Measurements from ENCODE around the gene GRIN2D. TPM values are rescaled to one million over a fixed set of nuclear protein-coding genes. Genes with fewer than 3 reads are reported as not detected.
"Not testable (repeated sequence)": the region's sequence is repeated elsewhere in the genome, so short reads cannot be mapped to it uniquely, and the experiment has no call there.

GRIN2D gene
- total and polyA plus RNA-seq, 2 donors: 0.30 to 1.9 TPM

DNA sequence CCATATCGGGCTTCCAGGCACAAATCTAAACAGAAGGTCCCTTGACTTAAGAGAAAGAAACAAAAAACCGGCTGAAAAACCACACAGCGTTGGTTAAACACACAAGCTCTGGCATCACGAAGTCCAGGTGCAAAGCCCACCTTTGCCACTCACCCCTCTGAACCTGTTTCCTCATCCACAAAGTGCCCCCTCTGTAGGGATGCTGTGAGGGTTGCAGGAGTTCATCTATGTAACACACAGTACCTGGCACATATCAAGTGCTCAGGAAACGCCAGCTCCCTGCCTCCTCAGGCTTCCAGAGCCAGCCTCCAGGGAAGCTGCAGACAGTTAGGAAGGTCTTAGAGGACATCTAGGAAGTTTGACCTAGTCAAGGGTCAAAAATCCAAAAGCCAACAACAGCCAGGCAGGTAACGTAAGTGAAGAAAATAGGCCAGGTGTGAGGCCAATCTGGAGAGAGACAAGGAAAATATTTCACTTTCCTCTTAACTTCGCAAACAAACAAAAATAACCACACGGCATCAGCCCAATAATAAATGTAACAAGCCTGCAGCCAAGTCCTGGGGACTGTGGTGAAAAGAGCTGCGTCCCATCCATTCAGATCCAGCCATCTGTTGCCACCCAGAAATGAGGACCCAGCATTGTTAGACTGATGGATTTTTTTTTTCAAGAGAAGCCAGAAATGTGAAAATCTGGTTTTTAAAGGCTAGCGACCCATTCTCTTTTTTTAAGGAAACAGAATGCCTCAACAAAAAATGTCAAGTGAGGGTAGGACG is 12.1 kb upstream of the GRIN2D start:
- Histone ChIP-seq H3K4me3 (ENCODE audit: low read depth, low read length) (no peak overlapping the region), H3K36me3 (ENCODE audit: insufficient read depth) (peaks cover 3% of the 10 kb centered on the region), H3K4me1 (ENCODE audit: insufficient read depth) (no peaks in the 10 kb centered on the region), H3K27ac (ENCODE audit: low read depth) (no peak overlapping the region)
- DNase-seq (ENCODE audit: extremely low spot score): no peak
- 86% methylated on average over 11 of the region's 11 CpGs for WGBS

DNA sequence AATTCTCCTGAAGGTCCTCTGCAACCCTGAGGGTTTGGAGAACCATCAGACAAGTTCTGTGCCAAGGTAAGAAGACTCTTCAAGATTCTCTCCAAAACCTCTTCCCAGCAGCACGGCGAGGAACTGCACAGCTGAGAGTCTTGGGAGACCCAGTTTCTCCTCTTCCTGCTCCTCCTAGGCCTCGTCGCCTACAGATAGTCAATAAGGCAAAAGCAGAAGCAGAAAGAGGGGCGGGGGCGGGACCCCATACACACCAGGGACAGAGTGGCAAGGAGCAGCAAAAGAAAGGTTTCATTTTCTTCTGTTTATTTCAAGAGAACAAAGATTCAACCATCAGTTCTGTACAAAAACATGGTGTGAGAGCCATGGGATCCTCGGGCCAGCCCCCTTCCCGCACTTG is 11.2 kb upstream of the GRIN2D start:
- Histone ChIP-seq H3K4me3 (ENCODE audit: low read depth, low read length) (no peak overlapping the region), H3K4me1 (ENCODE audit: insufficient read depth) (no peaks in the 10 kb centered on the region), H3K27ac (ENCODE audit: low read depth) (no peak overlapping the region), H3K36me3 (ENCODE audit: insufficient read depth) (peaks cover 3% of the 10 kb centered on the region)
- 96% methylated on average over 8 of the region's 8 CpGs for WGBS
- DNase-seq (ENCODE audit: extremely low spot score): no peak

DNA sequence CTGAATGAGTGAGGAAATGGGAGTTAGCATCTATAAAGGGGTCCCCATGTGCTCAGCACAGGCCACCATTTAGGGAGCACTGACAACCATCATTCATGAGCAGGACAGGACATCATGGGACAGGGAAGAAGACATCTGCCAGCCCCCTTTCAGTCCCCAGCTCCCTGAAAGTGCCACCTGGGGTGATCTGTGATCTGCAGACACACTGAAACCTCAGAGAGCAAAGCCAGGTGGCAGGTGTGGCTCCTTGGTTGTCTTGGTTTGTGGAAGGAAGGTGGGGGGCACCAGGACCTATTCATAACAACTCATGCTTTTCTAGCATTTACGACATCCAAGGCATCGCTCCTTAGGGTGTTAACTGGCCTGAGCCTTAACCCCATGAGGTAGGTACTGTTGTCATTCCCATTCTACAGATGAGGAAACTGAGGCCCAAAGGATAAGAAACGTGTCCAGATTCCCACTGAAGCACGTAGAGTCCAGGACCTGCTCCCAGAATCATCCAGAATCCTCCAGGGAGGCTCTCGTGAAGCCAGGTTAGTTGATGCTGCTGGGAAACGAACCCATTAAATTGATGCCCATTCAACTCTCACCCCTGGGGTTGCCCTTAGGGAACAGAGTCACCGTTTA is 7.9 kb upstream of the GRIN2D start:
- Histone ChIP-seq H3K27ac (ENCODE audit: low read depth) (no peak overlapping the region), H3K4me3 (ENCODE audit: low read depth, low read length) (no peak overlapping the region), H3K36me3 (ENCODE audit: insufficient read depth) (peaks cover 3% of the 10 kb centered on the region), H3K4me1 (ENCODE audit: insufficient read depth) (no peaks in the 10 kb centered on the region)
- DNase-seq (ENCODE audit: extremely low spot score): no peak
- WGBS: 83% methylated on average over 7 of the region's 7 CpGs

DNA sequence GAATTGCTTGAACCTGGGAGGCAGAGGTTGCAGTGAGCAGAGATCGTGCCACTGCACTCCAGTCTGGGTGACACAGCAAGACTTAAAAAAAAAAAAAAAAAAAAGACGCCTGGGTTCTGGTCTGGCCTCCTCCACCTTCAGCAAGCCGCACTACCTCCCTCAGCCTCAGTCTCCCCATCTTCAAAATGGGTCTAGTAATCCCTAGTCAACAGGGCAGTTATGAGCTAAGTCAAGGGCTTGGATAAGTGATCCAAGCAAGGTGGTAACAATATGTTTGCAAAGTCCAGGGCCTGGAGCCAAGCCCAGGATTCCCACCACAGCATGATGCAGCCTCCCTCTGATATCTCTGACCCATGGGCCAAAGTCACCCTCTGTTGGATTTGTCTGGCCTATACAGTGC is 6.5 kb upstream of the GRIN2D start:
- peaks cover 3% of the 10 kb centered on the region for H3K36me3 ChIP-seq (ENCODE audit: insufficient read depth)

DNA sequence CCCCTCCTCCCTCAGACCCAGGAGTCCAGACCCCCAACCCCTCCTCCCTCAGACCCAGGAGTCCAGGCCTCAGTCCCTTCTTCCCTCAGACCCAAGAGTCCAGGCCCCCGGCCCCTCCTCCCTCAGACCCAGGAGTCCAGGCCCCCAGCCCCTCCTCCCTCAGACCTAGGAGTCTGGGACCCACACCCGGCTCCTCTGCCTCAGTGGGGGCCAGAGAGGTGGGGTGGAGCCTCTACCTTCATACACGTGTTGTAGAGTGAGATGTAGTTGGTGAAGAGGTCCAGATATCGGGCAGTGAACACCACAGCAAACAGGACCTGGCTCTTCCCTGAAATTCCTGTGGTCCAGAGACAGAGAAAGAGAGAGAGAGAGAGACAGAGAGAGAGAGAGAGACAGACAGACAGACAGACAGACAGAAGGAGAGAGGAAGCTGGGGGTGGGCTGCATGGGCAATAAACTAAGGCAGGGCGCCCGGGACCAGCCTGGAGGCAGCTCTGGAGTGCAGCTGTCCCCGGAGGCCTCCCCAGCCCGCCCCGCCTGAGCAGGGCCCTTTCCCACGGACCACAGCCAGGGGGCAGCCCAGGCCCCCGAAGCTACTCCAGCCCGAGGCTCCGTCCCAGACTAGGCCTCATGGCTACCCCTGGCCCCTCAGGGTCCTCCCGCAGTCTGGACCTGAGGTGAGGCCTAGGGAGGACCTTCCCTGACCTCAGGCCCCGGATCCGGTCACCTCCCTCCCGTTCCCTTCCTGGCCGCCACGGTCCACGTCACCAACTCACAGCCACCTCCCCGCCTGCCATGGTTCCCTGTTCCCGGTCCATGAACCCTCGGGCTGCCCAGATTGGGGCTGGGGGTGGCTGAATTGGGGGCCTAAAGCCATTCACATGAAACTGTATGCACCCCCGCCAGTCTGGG is 3.0 kb upstream of the GRIN2D start:
- H3K27ac ChIP-seq (ENCODE audit: low read depth): peak overlapping the region; percentile 69
- H3K36me3 ChIP-seq (ENCODE audit: insufficient read depth): no peaks in the 10 kb centered on the region
- whole genome bisulfite sequencing: 3% methylated on average over 24 of the region's 24 CpGs
- no peak for DNase-seq (ENCODE audit: extremely low spot score)
- no peaks in the 10 kb centered on the region for H3K4me1 ChIP-seq (ENCODE audit: insufficient read depth)
- peak overlapping the region; percentile 93 for H3K4me3 ChIP-seq (ENCODE audit: low read depth, low read length)

More for the DNA sequence above, 6.5 kb upstream of the GRIN2D start:
- H3K27ac ChIP-seq (ENCODE audit: low read depth): no peak overlapping the region
- no peaks in the 10 kb centered on the region for H3K4me1 ChIP-seq (ENCODE audit: insufficient read depth)
- no peak overlapping the region for H3K4me3 ChIP-seq (ENCODE audit: low read depth, low read length)
- 93% methylated on average over 3 of the region's 3 CpGs for WGBS
- DNase-seq (ENCODE audit: extremely low spot score): no peak

DNA sequence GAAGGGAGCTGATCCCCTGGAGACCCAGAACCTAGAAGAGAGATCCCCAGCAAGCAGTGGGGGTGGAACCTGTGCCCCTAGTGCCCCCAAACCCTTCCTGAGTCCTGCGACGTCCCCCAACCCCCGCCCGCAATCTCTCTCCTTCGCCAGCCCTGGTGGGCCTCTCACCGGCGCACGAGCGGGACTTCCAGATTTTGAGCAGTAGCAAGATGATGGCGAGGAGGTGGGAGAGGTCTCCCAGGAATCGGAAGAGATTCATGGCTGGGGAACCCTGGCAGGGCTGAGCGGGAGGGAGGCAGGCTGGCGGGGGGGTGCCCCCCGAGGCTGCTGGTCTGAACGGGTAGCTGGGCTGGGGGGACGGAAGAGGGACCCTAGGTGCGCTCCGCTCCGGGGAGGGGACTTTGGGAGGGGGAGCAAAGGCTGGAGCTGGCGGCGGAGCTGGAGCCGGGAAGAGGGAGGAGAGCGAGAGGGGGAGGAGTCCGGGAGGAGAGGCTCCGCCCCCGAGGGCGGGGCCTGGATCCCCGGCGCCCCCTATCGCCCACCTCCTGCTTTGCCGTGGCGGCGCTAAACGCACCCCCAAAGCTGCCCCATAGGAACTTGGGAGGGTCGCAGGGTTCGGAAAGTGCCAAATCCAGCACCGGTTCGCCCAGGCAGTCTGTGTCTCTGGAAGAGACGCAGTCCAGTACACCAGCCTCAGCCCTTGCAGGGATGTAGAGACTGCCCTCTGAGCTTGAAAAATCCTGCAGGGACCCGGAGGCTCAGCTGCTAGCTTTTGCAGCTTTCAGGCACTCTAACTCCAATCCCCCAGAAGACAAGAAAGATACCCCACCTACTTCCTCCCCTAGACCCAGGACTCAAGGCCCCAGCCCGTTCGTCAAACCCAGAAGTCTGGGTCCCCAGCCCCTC is 2.1 kb upstream of the GRIN2D start, which contains the start of gene KDELR1:
KDELR1 (minus strand) TSS at position 452 of the 906 bp plus-strand sequence; CDS start at position 259, 193 bp downstream.
- no peaks in the 10 kb centered on the region for H3K4me1 ChIP-seq (ENCODE audit: insufficient read depth)
- H3K27ac ChIP-seq (ENCODE audit: low read depth): peak within 1 kb of the TSS; percentile 69
- H3K4me3 ChIP-seq (ENCODE audit: low read depth, low read length): peak within 1 kb of the TSS; percentile 93
- no peak for DNase-seq (ENCODE audit: extremely low spot score)
- WGBS: 5% methylated on average over 42 of the region's 42 CpGs
- H3K36me3 ChIP-seq (ENCODE audit: insufficient read depth): no peaks in the 10 kb centered on the region

DNA sequence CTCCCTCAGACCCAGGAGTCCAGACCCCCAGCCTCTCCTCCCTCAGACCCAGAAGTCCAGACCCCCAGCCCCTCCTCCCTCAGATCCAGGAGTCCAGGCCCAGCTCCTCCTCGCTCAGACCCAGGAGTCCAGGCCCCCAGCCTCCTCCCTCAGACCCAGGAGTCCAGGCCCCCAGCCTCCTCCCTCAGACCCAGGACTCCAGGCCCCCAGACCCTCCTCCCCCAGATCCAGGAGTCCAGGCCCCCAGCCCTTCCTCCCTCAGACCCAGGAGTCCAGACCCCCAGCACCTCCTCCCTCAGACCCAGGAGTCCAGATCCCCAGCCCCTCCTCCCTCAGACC is 1.5 kb upstream of the GRIN2D start:
- not testable (repeated sequence) for H3K27ac ChIP-seq (ENCODE audit: low read depth); H3K4me3 ChIP-seq (ENCODE audit: low read depth, low read length); DNase-seq (ENCODE audit: extremely low spot score); H3K36me3 ChIP-seq (ENCODE audit: insufficient read depth); H3K4me1 ChIP-seq (ENCODE audit: insufficient read depth)
- 56% methylated on average over 1 of the region's 1 CpG for WGBS

DNA sequence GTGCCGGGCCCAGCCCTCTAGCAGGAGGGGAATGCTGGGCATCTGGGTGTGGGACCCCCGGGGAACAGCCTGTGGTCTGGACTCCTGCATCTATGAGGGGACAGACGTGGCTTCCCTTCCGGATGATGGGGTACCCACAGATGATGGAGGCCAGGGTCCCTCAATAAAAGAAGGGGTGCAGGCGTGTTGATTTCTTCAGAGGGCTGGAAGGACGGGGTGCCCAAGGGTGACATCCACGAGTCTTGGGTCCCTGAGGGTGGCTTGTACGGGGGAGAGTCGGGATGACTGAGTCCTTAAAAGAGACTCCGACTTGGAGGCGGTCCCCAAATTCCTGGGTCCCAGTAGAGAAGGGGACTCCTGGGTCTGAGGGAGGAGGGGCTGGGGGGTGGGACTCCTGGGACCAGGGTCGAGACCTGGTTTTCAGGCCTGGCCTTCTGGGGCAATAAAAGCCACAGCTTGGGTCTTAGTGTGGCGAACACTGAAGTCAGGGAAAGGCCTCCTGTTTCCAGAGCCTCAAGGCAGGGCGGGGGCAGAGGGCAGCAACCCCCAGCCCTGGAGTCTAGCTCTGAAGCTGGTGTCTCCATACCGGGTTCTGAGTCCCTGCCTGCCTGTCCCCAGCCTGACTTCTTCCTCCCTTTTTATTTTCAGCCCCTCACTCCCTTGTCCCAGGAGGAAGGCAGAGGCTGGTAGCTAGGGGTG is 459 bp upstream of the GRIN2D start:
- Histone ChIP-seq H3K4me3 (ENCODE audit: low read depth, low read length) (no peak overlapping the region), H3K4me1 (ENCODE audit: insufficient read depth) (no peaks in the 10 kb centered on the region), H3K36me3 (ENCODE audit: insufficient read depth) (no peaks in the 10 kb centered on the region), H3K27ac (ENCODE audit: low read depth) (no peak overlapping the region)
- no peak for DNase-seq (ENCODE audit: extremely low spot score)
- 81% methylated on average over 15 of the region's 15 CpGs for WGBS

DNA sequence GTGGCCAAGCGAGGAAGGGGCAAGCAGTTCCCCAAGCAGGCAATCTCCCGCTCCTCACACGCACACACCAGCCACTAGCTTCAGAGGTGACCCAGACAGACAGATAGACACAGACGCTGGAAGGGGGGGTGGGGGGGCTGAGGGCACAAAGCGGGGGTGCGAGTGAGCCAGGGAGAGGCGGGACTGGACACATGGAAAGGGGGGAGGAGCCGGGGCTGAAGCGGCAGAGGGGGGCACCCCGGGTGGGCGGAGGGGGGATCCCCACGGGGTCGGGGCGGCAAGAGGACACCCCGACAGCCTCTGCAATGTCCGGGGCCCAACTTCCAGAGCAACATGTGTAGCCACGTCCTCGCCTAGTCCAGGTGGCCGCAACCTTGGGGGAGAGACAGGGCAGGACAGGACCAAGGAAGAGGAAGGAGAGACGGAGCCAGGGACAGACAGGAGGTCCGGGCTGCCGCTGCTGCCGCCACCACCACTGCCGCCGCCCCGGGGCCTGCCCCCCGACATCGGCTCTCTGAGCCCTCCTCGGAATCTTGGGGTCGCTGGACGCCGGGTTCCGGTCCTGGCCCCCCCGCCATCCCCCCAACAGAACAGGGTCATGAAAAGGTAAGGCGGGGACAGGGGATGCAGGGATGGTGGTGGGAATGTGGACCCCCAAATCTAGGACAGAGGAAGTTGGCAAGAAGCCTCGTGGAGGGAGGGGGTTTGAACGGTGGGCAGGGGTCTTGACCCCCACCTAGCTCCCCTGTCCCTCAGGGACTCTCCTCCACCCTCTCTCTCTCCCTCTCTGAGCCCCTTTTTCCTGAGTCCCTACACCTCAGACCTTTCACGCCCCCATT is 1.1 kb downstream of the GRIN2D start:
- DNase-seq (ENCODE audit: extremely low spot score): no peak
- 4% methylated on average over 38 of the region's 38 CpGs for WGBS
- Histone ChIP-seq H3K36me3 (ENCODE audit: insufficient read depth) (no peaks in the 10 kb centered on the region), H3K27ac (ENCODE audit: low read depth) (no peak overlapping the region), H3K4me1 (ENCODE audit: insufficient read depth) (no peaks in the 10 kb centered on the region), H3K4me3 (ENCODE audit: low read depth, low read length) (no peak overlapping the region)

DNA sequence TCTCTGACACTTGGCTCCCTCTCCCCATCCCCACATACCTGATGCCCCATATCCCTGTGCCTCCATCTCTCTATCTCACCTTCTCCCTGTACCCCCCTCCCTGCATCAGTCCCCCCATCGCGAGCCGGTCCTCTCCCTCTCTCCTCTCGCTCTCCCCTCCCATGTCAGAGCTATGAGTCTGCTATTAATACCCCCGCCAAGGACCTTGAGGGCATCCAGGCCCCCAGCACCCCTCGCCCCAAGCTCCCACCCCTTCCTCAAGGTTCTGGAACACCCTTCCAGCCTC is 1.6 kb downstream of the GRIN2D start:
- H3K27ac ChIP-seq (ENCODE audit: low read depth): no peak overlapping the region
- H3K4me3 ChIP-seq (ENCODE audit: low read depth, low read length): no peak overlapping the region
- WGBS: 17% methylated on average over 6 of the region's 6 CpGs
- no peaks in the 10 kb centered on the region for H3K36me3 ChIP-seq (ENCODE audit: insufficient read depth)
- peaks cover 1% of the 10 kb centered on the region for H3K4me1 ChIP-seq (ENCODE audit: insufficient read depth)
- no peak for DNase-seq (ENCODE audit: extremely low spot score)

DNA sequence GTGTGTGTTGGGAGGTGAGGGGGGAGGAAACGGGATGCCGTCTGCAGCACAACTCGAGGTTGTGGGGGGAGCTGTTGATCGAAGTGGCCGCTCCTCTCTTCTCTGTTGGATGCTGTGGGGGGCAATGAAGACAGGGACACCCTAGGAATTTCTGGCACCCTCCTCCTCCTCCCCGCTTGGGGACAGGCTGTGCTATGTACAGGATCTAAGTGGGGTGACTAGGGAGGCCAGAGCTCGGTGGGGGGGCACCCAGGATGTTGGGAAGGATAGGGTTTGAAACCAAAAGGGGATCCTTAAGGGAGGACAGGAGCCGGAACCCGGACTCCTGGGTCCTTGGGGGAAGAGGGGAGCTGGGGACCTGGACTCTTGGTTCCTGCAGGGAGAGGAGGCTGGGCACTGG is 2.0 kb downstream of the GRIN2D start:
- Histone ChIP-seq H3K4me1 (ENCODE audit: insufficient read depth) (peaks cover 1% of the 10 kb centered on the region), H3K4me3 (ENCODE audit: low read depth, low read length) (no peak overlapping the region), H3K27ac (ENCODE audit: low read depth) (no peak overlapping the region), H3K36me3 (ENCODE audit: insufficient read depth) (no peaks in the 10 kb centered on the region)
- WGBS: 42% methylated on average over 9 of the region's 9 CpGs
- no peak for DNase-seq (ENCODE audit: extremely low spot score)
